ENCODE results near the gene NMT1.

Gene NMT1

GRCh38 chr17:45155483-45155882 is 94.4 kb downstream of the NMT1 start:
- no peaks in the 10 kb centered on the region for H3K27me3 ChIP-seq (ENCODE audit: insufficient read depth, insufficient read length)
- no peak overlapping the region for H3K9ac ChIP-seq (ENCODE audit: insufficient read length, low read depth)
- no peak for DNase-seq (ENCODE audit: low read depth, low spot score)
- H3K4me1 ChIP-seq (ENCODE audit: insufficient read depth, insufficient read length) = no peaks in the 10 kb centered on the region
- no peak overlapping the region for H3K4me3 ChIP-seq (ENCODE audit: insufficient read length, low read depth)
- no peak for TF ChIP-seq YY1 (IDR thresholded peaks at IDR 0.05; ENCODE audit: insufficient read depth, insufficient read length)
- TF ChIP-seq ZNF274 (IDR thresholded peaks at IDR 0.05; ENCODE audit: low read depth, low read length) = no peak
- no peak for TF ChIP-seq SUZ12 (IDR thresholded peaks at IDR 0.05; ENCODE audit: extremely low read depth, insufficient read depth, insufficient read length)
- H3K36me3 ChIP-seq (ENCODE audit: insufficient read depth, insufficient read length, low read length) = no peaks in the 10 kb centered on the region
- H3K9me3 ChIP-seq (ENCODE audit: insufficient read depth, low read length) = no peaks in the 10 kb centered on the region

- no peak overlapping the region for H3K9ac ChIP-seq (ENCODE audit: insufficient read length, low read depth)
- H3K4me3 ChIP-seq (ENCODE audit: insufficient read length, low read depth) = no peak overlapping the region
- no peaks in the 10 kb centered on the region for H3K36me3 ChIP-seq (ENCODE audit: insufficient read depth, insufficient read length, low read length)
- TF ChIP-seq YY1 (IDR thresholded peaks at IDR 0.05; ENCODE audit: insufficient read depth, insufficient read length) (no peak), SUZ12 (IDR thresholded peaks at IDR 0.05; ENCODE audit: extremely low read depth, insufficient read depth, insufficient read length) (no peak), ZNF274 (IDR thresholded peaks at IDR 0.05; ENCODE audit: low read depth, low read length) (no peak)
- no peaks in the 10 kb centered on the region for H3K9me3 ChIP-seq (ENCODE audit: insufficient read depth, low read length)
- no peaks in the 10 kb centered on the region for H3K27me3 ChIP-seq (ENCODE audit: insufficient read depth, insufficient read length)
- DNase-seq (ENCODE audit: low read depth, low spot score) = no peak
- no peaks in the 10 kb centered on the region for H3K4me1 ChIP-seq (ENCODE audit: insufficient read depth, insufficient read length)
These were observed 95.1 kb downstream of the NMT1 start for GRCh38 chr17:45156242-45156641.

Data from NT2/D1 (cell line).